Lower leg skin (tissue), 3 donors: ENCODE data around the gene GLI1.

ENCODE experiments used
- CTCF ChIP-seq, 3 donors: fragments of 450-650 bp; IDR thresholded peaks; one replicate each; pipeline ENCODE4 v1.5.1; 2016; ENCODE audit warnings: antibody characterized with exemption in 3 of 3, mild to moderate bottlenecking in 3 of 3, moderate library complexity in 2 of 3
- POLR2A ChIP-seq, 2 donors: fragments of 450-650 bp; IDR thresholded peaks; one replicate each; pipeline ENCODE4 v1.6.1; 2016 to 2017; ENCODE audit warnings: antibody characterized with exemption in 2 of 2, mild to moderate bottlenecking in 1 of 2, moderate library complexity in 1 of 2

DNA sequence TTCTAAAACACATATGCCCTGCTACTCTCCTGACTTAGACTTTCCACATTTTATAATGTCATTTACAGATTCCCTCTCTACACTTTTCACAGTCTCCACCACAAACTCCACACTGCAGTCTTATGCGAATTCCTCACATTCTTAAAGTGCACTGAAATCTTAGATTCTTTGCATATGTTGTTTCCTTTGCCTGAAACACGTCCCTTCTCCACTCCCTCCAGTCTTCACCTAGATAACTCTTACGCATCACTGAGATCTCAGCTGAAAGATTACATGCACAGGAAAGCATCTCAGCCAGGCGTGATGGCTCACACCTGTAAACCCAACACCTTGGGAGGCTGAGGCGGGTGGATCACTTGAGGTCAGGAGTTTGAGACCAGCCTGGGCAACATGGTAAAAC is 23.9 kb downstream of the GLI1 start:
- TF ChIP-seq CTCF (IDR thresholded peaks at IDR 0.05) (no peak), POLR2A (IDR thresholded peaks at IDR 0.05) (no peak)
